K562 (cell line): ENCODE results near the gene EXOC3L2.

Experiments
- CC2D1A ChIP-seq: fragments of 450-650 bp; IDR thresholded peaks from 2 replicates; pipeline ENCODE4 v1.6.1; 2017; ENCODE audit warnings: mild to moderate bottlenecking
- HDAC2 ChIP-seq: fragments of 450-650 bp; IDR thresholded peaks from 2 replicates; pipeline ENCODE4 v1.6.1; 2016; ENCODE audit warnings: mild to moderate bottlenecking
- IFI16 ChIP-seq: fragments of 250-450 bp; sonication (Bioruptor Pico); IDR thresholded peaks from 2 replicates; pipeline ENCODE4 v2.1.2; 2022; ENCODE audit warnings: mild to moderate bottlenecking, inconsistent platforms
- IRF1 ChIP-seq: sonication (generic); formaldehyde crosslinking; IDR thresholded peaks from 2 replicates; pipeline ENCODE4 v1.8.0; 2022; ENCODE audit warnings: missing genetic modification reagents, mild to moderate bottlenecking, borderline replicate concordance
- LEF1 ChIP-seq: fragments of 450-650 bp; IDR thresholded peaks from 2 replicates; pipeline ENCODE4 v1.6.1; 2016; ENCODE audit warnings: mild to moderate bottlenecking
- POLR2AphosphoS5 ChIP-seq: IDR thresholded peaks from 2 replicates; pipeline ENCODE4 v1.6.1; 2011; ENCODE audit warnings: mild to moderate bottlenecking, low read depth, low read length, moderate library complexity; ENCODE audit not compliant: control insufficient read depth, insufficient read depth
- REST ChIP-seq, 2 experiments: fragments of 450-650 bp; formaldehyde crosslinking in 1 of 2; IDR thresholded peaks; 2 replicates each; pipeline versions ENCODE4 v1.4.0 to v1.6.1; 2014 to 2020; ENCODE audit warnings: mild to moderate bottlenecking in 2 of 2, borderline replicate concordance in 1 of 2, low read depth in 1 of 2
- SMC3 ChIP-seq: conservative IDR thresholded peaks from 2 replicates; pipeline ENCODE4 v1.6.1; 2011; ENCODE audit warnings: low read depth, low read length, improper control_type of control experiment; ENCODE audit not compliant: insufficient read depth
- VEZF1 ChIP-seq: fragments of 200-800 bp; sonication (Bioruptor generic); IDR thresholded peaks from 2 replicates; pipeline ENCODE4 v1.6.1; 2017; ENCODE audit warnings: missing genetic modification characterization, missing compliant biosample characterization
- ZNF311 ChIP-seq: fragments of 250-450 bp; sonication (Bioruptor Pico); IDR thresholded peaks from 2 replicates; pipeline ENCODE4 v1.4.0; 2020; ENCODE audit warnings: mild to moderate bottlenecking, moderate library complexity

- TF ChIP-seq HDAC2 (no peak), IFI16 (CRISPR knock-in tag) (no peak), POLR2AphosphoS5 (no peak), VEZF1 (CRISPR knock-in tag) (no peak), SMC3 (no peak), LEF1 (no peak), REST (IDR thresholded peaks at IDR 0.05; ENCODE audit: borderline replicate concordance) (no peak), REST (CRISPR knock-in tag; IDR thresholded peaks at IDR 0.05; ENCODE audit: low read depth) (no peak), IRF1 (CRISPR knock-in tag) (no peak), ZNF311 (no peak), CC2D1A (no peak)
These were observed 32.2 kb downstream of the EXOC3L2 start for GRCh38 chr19:45213031-45213430.
